Endothelial cell of umbilical vein (primary cell): Measurements from ENCODE around the gene SMCO3. TPM values are rescaled to one million over a fixed set of nuclear protein-coding genes. Genes with fewer than 3 reads are reported as not detected.

Source experiments
- BruUV-seq: library from RNA; stranded (reverse); fragments of 400-500 nt; replicated peaks from 2 replicates; lab custom pipeline; 2021; lab: Mats Ljungman, UMichigan
- CTCF ChIA-PET: fragments of 300-600, 350-600 bp; sonication (Branson Sonifier 250); formaldehyde crosslinking; loops from one replicate; lab custom pipeline; 2021; ENCODE audit warnings: antibody characterized with exemption, inconsistent platforms; lab: Charles Lee
- POLR2A ChIA-PET: fragments of 300-600, 350-600 bp; sonication (Branson Sonifier 250); formaldehyde crosslinking; loops from one replicate; lab custom pipeline; 2021; ENCODE audit warnings: antibody characterized with exemption, inconsistent platforms; lab: Charles Lee
- DNase-seq: peaks from one replicate; pipeline ENCODE4 v3.0.0-alpha.2; 2011; ENCODE audit warnings: low read depth, low spot score
- FAIRE-seq: peaks from 2 replicates; lab custom pipeline; 2011; peaks lifted over from hg19 to GRCh38; lab: Jason Lieb, UNC
- H2AFZ ChIP-seq: 2 replicates; pipeline ENCODE4 v1.6.0; 2012; ENCODE audit warnings: low read depth, low read length, control low read depth, inconsistent platforms
- H3K27ac ChIP-seq: 2 replicates; pipeline ENCODE4 v1.5.1; 2011; ENCODE audit warnings: low read depth, mild to moderate bottlenecking, control low read depth, low read length, moderate library complexity; ENCODE audit not compliant: insufficient read depth
- H3K27me3 ChIP-seq, 2 experiments: 2 replicates each; pipeline versions ENCODE4 v1.6.0 to v1.6.1; 2011; ENCODE audit warnings: low read length in 2 of 2, mixed read lengths in 1 of 2; ENCODE audit not compliant: control insufficient read depth in 2 of 2, insufficient read depth in 2 of 2
- H3K36me3 ChIP-seq, 2 experiments: 2 replicates in 1 of 2; 3 replicates in 1 of 2; pipeline ENCODE4 v1.5.1; 2011; ENCODE audit warnings: low read length in 2 of 2, mild to moderate bottlenecking in 1 of 2, moderate library complexity in 1 of 2; ENCODE audit not compliant: control insufficient read depth in 2 of 2, insufficient read depth in 2 of 2; ENCODE audit errors: extremely low read depth in 1 of 2
- H3K4me1 ChIP-seq: 3 replicates; pipeline ENCODE4 v1.5.1; 2011; ENCODE audit warnings: mild to moderate bottlenecking, low read length; ENCODE audit not compliant: control insufficient read depth, insufficient read depth; ENCODE audit errors: extremely low read depth
- H3K4me2 ChIP-seq: 2 replicates; pipeline ENCODE4 v1.6.1; 2011; ENCODE audit warnings: low read length, control low read depth, mixed read lengths; ENCODE audit not compliant: insufficient read depth
- H3K4me3 ChIP-seq, 3 experiments: fragments of 200-600 bp in 1 of 3; sonication (generic), shearing (Covaris generic) in 1 of 3; replicated peaks in 1 of 3; 2 replicates each; pipeline ENCODE4 v1.5.1; 2011 to 2016; ENCODE audit warnings: control low read depth in 3 of 3, low read length in 3 of 3, mild to moderate bottlenecking in 2 of 3, inconsistent platforms in 1 of 3, low read depth in 1 of 3, moderate library complexity in 1 of 3; ENCODE audit not compliant: insufficient read depth in 1 of 3
- H3K79me2 ChIP-seq: 2 replicates; pipeline ENCODE4 v1.6.0; 2012; ENCODE audit warnings: low read length, inconsistent platforms; ENCODE audit not compliant: control insufficient read depth, insufficient read depth
- H3K9ac ChIP-seq: replicated peaks from 2 replicates; pipeline ENCODE3; 2011; ENCODE audit warnings: low read length, control low read depth; ENCODE audit not compliant: insufficient read depth; ENCODE audit errors: extremely low read depth
- H3K9me1 ChIP-seq: replicated peaks from 3 replicates; pipeline ENCODE4 v1.6.0; 2011; ENCODE audit warnings: mild to moderate bottlenecking, low read length; ENCODE audit not compliant: control insufficient read depth, insufficient read depth; ENCODE audit errors: extremely low read depth
- H3K9me3 ChIP-seq: replicated peaks from 2 replicates; pipeline ENCODE4 v1.5.1; 2012; ENCODE audit warnings: low read length, inconsistent platforms; ENCODE audit not compliant: control insufficient read depth, insufficient read depth
- H4K20me1 ChIP-seq: replicated peaks from 2 replicates; pipeline ENCODE3; 2011; ENCODE audit warnings: mild to moderate bottlenecking, low read length; ENCODE audit not compliant: control insufficient read depth, insufficient read depth; ENCODE audit errors: extremely low read depth
- CTCF ChIP-seq, 2 donors: IDR thresholded peaks; 1 replicate in 1 of 2; 2 replicates in 1 of 2; pipeline ENCODE4 v1.5.1; 2011; ENCODE audit warnings: low read length in 2 of 2, mild to moderate bottlenecking in 2 of 2, moderate library complexity in 2 of 2, control low read depth in 1 of 2, inconsistent platforms in 1 of 2, low read depth in 1 of 2; ENCODE audit not compliant: insufficient read depth in 1 of 2; ENCODE audit errors: extremely low read depth in 1 of 2
- EZH2 ChIP-seq: IDR thresholded peaks from 2 replicates; pipeline ENCODE4 v1.6.1; 2012; ENCODE audit warnings: borderline replicate concordance, low read depth, mild to moderate bottlenecking, moderate library complexity, low read length, inconsistent platforms; ENCODE audit not compliant: severe bottlenecking
- FOS ChIP-seq: IDR thresholded peaks from 2 replicates; pipeline ENCODE4 v1.6.1; 2011; ENCODE audit warnings: mild to moderate bottlenecking, low read length, moderate library complexity, borderline replicate concordance; ENCODE audit not compliant: insufficient read depth
- GATA2 ChIP-seq: IDR thresholded peaks from 2 replicates; pipeline ENCODE4 v1.7.0; 2011; ENCODE audit warnings: low read depth, mild to moderate bottlenecking, moderate library complexity, mixed read lengths, low read length; ENCODE audit not compliant: insufficient read length, insufficient read depth
- JUN ChIP-seq: IDR thresholded peaks from 2 replicates; pipeline ENCODE4 v1.6.1; 2011; ENCODE audit warnings: borderline replicate concordance, low read depth; ENCODE audit not compliant: insufficient read length, insufficient read depth
- MAX ChIP-seq: IDR thresholded peaks from 2 replicates; pipeline ENCODE4 v1.6.1; 2011; ENCODE audit not compliant: insufficient read depth, insufficient read length
- MYC ChIP-seq: IDR thresholded peaks from one replicate; pipeline ENCODE4 v1.6.1; 2011; ENCODE audit warnings: mild to moderate bottlenecking, low read depth, low read length
- POLR2A ChIP-seq: IDR thresholded peaks from 2 replicates; pipeline ENCODE4 v1.6.1; 2012; ENCODE audit warnings: low read depth, mild to moderate bottlenecking, control low read depth, low read length
- POLR2AphosphoS5 ChIP-seq: IDR thresholded peaks from 2 replicates; pipeline ENCODE4 v1.6.1; 2012; ENCODE audit warnings: low read depth, mild to moderate bottlenecking, control low read depth, low read length, moderate library complexity; ENCODE audit not compliant: insufficient read depth
- dilution Hi-C: fragments of 300-500 bp; cut with MboI; formaldehyde crosslinking; loops from one replicate; pipeline ENCODE4 v1.15.0; 2019; ENCODE audit warnings: low sequenced_read_pairs; ENCODE audit not compliant: extremely low pct_ligation_motif_present
- intact Hi-C: fragments of 100-400 bp; cut with micrococcal nuclease; formaldehyde crosslinking; loops from one replicate; pipeline ENCODE4 v1.10.0; 2022
- polyA plus RNA-seq, 4 experiments: library from polyadenylated mRNA; depleted of rRNA in 3 of 4; stranded (reverse) in 3 of 4; unstranded in 1 of 4; fragments of >200 nt; gene quantifications; 2 replicates each; pipeline versions ENCODE4 v1.2.1 to v1.2.3, GENCODE V29; 2011 to 2012; ENCODE audit warnings: missing spikeins in 1 of 4
- total RNA-seq: library from RNA; stranded (reverse); gene quantifications from 2 replicates; pipeline ENCODE4 v1.2.3, GENCODE V29; 2021

The SMCO3 gene
- total and polyA plus RNA-seq, 2 donors (not counting 3 experiments of a cell fraction or from before 2014, with no cell fraction given), result 0.33 to 0.35 TPM

- no peaks in the 10 kb centered on the region for H4K20me1 ChIP-seq
- ChIA-PET CTCF (interaction anchor here (1.0 to 7.4 kb wide), 6 partner anchors 15 to 372 kb away, joined by 3 to 97 read pairs (median 6); partner anchors contain the start of gene RERG), POLR2A (no interaction called here)
- no peak overlapping the region for H3K4me3 ChIP-seq
- FAIRE-seq (peak; percentile 59), DNase-seq (peak; percentile 98)
- H3K9me1 ChIP-seq, result no peaks in the 10 kb centered on the region
- H3K4me2 ChIP-seq, result no peak overlapping the region
- H3K27me3 ChIP-seq, result no peaks in the 10 kb centered on the region
- H3K79me2 ChIP-seq, result no peaks in the 10 kb centered on the region
- H3K9ac ChIP-seq, result peak overlapping the region; percentile 36
- peak overlapping the region; percentile 53 for H3K27ac ChIP-seq
- no TSS peak for BruUV-seq
- peak overlapping the region; percentile 82 for H2AFZ ChIP-seq
- TF ChIP-seq MAX, result no peak
- TF ChIP-seq POLR2A, result no peak
- TF ChIP-seq MYC, result no peak
- no peak for TF ChIP-seq POLR2AphosphoS5
- TF ChIP-seq JUN, result peak; percentile 80
- no peak for TF ChIP-seq EZH2
- TF ChIP-seq CTCF (IDR thresholded peaks at IDR 0.05; ENCODE audit: extremely low read depth in 1 of 2, insufficient read depth in 1 of 2, low read depth in 1 of 2, low read length in 2 of 2), result no peak
- TF ChIP-seq FOS, result peak; percentile 39
- TF ChIP-seq GATA2, result peak; percentile 52
- no peaks in the 10 kb centered on the region for H3K9me3 ChIP-seq
- intact Hi-C loops, result no loop called here
- peaks cover 41% of the 10 kb centered on the region for H3K4me1 ChIP-seq
- H3K36me3 ChIP-seq, result no peaks in the 10 kb centered on the region
- dilution Hi-C loops, result no loop called here
Observed at GRCh38 chr12:14849661-14850060, 35.7 kb upstream of the SMCO3 start.
